ENCODE measurements around the gene SLC52A1.

Gene SLC52A1

DNA sequence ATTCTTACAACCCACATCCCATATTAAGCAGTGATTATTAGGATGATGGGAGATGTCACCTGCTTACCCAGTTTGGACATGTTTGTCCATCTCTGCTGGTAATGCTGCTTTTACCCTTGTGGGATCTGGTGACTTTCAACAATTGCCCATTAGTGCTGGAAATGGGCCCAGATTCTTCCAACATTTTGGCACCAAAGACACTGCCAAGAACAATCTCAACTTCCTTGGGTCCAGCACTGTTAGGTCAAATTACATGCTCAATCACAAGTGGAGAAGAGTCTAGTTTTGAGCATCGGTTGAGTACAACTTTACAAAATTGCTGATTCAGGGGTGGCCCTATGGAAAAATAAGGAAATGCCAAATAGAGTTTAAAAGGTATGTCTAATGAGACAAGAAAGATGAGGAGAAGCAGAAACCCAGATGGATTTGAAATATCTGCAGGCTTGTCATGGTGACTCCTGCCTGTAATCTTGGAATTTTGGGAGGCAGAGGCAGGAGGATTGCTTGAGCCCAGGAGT, 30.1 kb upstream of the SLC52A1 start:
- H3K4me3 ChIP-seq (ENCODE audit: low read depth, low read length), result no peak overlapping the region
- TF ChIP-seq, protein P1, sequence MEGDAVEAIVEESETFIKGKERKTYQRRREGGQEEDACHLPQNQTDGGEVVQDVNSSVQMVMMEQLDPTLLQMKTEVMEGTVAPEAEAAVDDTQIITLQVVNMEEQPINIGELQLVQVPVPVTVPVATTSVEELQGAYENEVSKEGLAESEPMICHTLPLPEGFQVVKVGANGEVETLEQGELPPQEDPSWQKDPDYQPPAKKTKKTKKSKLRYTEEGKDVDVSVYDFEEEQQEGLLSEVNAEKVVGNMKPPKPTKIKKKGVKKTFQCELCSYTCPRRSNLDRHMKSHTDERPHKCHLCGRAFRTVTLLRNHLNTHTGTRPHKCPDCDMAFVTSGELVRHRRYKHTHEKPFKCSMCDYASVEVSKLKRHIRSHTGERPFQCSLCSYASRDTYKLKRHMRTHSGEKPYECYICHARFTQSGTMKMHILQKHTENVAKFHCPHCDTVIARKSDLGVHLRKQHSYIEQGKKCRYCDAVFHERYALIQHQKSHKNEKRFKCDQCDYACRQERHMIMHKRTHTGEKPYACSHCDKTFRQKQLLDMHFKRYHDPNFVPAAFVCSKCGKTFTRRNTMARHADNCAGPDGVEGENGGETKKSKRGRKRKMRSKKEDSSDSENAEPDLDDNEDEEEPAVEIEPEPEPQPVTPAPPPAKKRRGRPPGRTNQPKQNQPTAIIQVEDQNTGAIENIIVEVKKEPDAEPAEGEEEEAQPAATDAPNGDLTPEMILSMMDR (conservative IDR thresholded peaks at IDR 0.05; ENCODE audit: low read depth, low read length), result no peak
- no peak for DNase-seq (ENCODE audit: low read depth)

- DNase-seq (ENCODE audit: low read depth), result no peak
- H3K4me3 ChIP-seq (ENCODE audit: low read depth, low read length), result no peak overlapping the region
- TF ChIP-seq, protein P1 (conservative IDR thresholded peaks at IDR 0.05; ENCODE audit: low read depth, low read length), result no peak
Measured at GRCh38 chr17:5055543-5055942, 20.3 kb upstream of the SLC52A1 start.

GRCh38 chr17:5050278-5050677, 15.1 kb upstream of the SLC52A1 start:
- H3K4me3 ChIP-seq (ENCODE audit: low read depth, low read length), result no peak overlapping the region
- TF ChIP-seq, protein P1 (conservative IDR thresholded peaks at IDR 0.05; ENCODE audit: low read depth, low read length), result no peak

DNA sequence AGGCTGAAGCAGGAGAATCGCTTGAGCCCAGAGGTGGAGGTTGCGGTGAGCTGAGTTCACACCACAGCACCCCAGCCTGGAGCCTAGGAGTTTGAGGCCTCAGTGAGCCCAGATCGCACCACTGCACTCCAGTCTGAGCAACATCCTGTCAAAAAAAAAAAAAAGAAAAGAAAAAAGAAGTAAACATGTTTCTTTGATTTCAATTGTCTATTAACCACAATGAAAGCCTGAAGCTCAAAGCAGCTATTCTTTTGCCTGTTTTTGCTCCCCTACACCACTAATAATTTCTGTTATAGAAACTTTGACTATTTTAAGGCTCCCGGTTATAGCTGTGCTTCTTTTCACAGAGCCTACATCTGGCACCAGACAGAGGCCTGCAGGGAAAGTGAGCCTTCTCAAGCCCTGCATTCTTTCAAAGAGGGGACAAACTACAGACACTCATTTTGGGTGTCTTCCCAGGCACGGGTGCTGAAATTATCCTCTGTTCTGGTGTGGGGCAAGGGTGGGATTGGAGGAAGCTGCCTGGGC, 14.2 kb upstream of the SLC52A1 start:
- TF ChIP-seq, protein P1 (conservative IDR thresholded peaks at IDR 0.05; ENCODE audit: low read depth, low read length), result no peak
- DNase-seq (ENCODE audit: low read depth), result no peak
- H3K4me3 ChIP-seq (ENCODE audit: low read depth, low read length), result no peak overlapping the region

More at GRCh38 chr17:5050278-5050677, 15.1 kb upstream of the SLC52A1 start:
- DNase-seq (ENCODE audit: low read depth), result peak; percentile 55

- TF ChIP-seq, protein P1 (conservative IDR thresholded peaks at IDR 0.05; ENCODE audit: low read depth, low read length), result no peak
- DNase-seq (ENCODE audit: low read depth), result no peak
- no peak overlapping the region for H3K4me3 ChIP-seq (ENCODE audit: low read depth, low read length)
Measured at GRCh38 chr17:5047446-5047845, 12.2 kb upstream of the SLC52A1 start.

- no peak for DNase-seq (ENCODE audit: low read depth)
- TF ChIP-seq, protein P1 (conservative IDR thresholded peaks at IDR 0.05; ENCODE audit: low read depth, low read length), result no peak
- H3K4me3 ChIP-seq (ENCODE audit: low read depth, low read length), result no peak overlapping the region
Measured at GRCh38 chr17:5045496-5045895, 10.3 kb upstream of the SLC52A1 start.

DNA sequence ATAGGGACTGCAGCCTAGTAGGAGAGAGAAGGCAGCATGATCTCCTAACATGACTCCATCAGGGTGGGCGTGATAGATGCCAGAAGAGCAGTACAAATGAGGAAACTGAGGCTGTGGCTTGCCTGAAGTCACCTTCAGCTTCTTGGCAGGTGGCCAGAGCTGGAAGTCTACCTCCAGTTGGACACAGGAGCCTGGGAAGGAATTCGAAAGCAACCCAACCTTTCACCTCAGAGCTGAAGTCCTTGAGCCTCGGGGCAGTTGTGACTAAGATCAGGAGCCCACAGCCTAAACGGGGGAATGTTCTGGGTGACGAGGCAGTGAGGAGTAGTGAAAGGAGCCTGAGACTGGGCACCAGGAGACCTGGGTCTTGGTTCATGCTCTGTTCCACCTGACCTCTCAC, 9.4 kb upstream of the SLC52A1 start:
- TF ChIP-seq, protein P1 (conservative IDR thresholded peaks at IDR 0.05; ENCODE audit: low read depth, low read length), result no peak
- DNase-seq (ENCODE audit: low read depth), result no peak
- no peak overlapping the region for H3K4me3 ChIP-seq (ENCODE audit: low read depth, low read length)
